Neural cell (in vitro differentiated cells): ENCODE results near the gene ITGA3. TPM values are rescaled to one million over a fixed set of nuclear protein-coding genes. Genes with fewer than 3 reads are reported as not detected.

ENCODE experiments used
- H2AFZ ChIP-seq: fragments of 200-600, 300-800 bp; sonication (generic), shearing (Covaris generic); 2 replicates; pipeline ENCODE4 v1.6.0; 2014; ENCODE audit warnings: low read depth, mild to moderate bottlenecking, antibody characterized with exemption, low read length, moderate library complexity
- H3F3A ChIP-seq: fragments of 200-600 bp; shearing (Covaris generic); 2 replicates; pipeline ENCODE4 v1.6.1; 2016; ENCODE audit warnings: mild to moderate bottlenecking, moderate library complexity, mixed read lengths, antibody characterized with exemption, low read length; ENCODE audit not compliant: insufficient read depth, poor library complexity, severe bottlenecking
- H3K27ac ChIP-seq: fragments of 200-600, 300-800 bp; sonication (generic), shearing (Covaris generic); 2 replicates; pipeline ENCODE4 v1.5.1; 2014; ENCODE audit warnings: mild to moderate bottlenecking, low read length, moderate library complexity
- H3K27me3 ChIP-seq: fragments of 300-800, 200-600 bp; sonication (generic), shearing (Covaris generic); 2 replicates; pipeline ENCODE4 v1.6.0; 2014; ENCODE audit warnings: mild to moderate bottlenecking, low read depth, low read length, moderate library complexity; ENCODE audit not compliant: insufficient read depth
- H3K36me3 ChIP-seq: fragments of 300-800, 200-600 bp; sonication (generic), shearing (Covaris generic); 2 replicates; pipeline ENCODE4 v1.5.1; 2014; ENCODE audit warnings: mild to moderate bottlenecking, antibody characterized with exemption, low read length, moderate library complexity; ENCODE audit not compliant: insufficient read depth
- H3K4me2 ChIP-seq: fragments of 300-800, 200-600 bp; sonication (generic), shearing (Covaris generic); 2 replicates; pipeline ENCODE4 v1.6.0; 2014; ENCODE audit warnings: mild to moderate bottlenecking, low read length
- H3K4me3 ChIP-seq: fragments of 300-800, 200-600 bp; sonication (generic), shearing (Covaris generic); 2 replicates; pipeline ENCODE4 v1.5.1; 2014; ENCODE audit warnings: mild to moderate bottlenecking, low read length, moderate library complexity
- H3K79me2 ChIP-seq: fragments of 200-600 bp; shearing (Covaris generic); replicated peaks from 2 replicates; pipeline ENCODE4 v1.6.0; 2014; ENCODE audit warnings: mild to moderate bottlenecking, low read length, moderate library complexity; ENCODE audit not compliant: insufficient read depth
- H3K9ac ChIP-seq: fragments of 300-800, 200-600 bp; sonication (generic), shearing (Covaris generic); 2 replicates; pipeline ENCODE4 v1.6.1; 2016; ENCODE audit warnings: mild to moderate bottlenecking, low read length, mixed read lengths
- H3K9me2 ChIP-seq: fragments of 200-600 bp; shearing (Covaris generic); 2 replicates; pipeline ENCODE4 v1.6.1; 2016; ENCODE audit warnings: mild to moderate bottlenecking, low read length, mixed read lengths; ENCODE audit not compliant: insufficient read depth
- H3K9me3 ChIP-seq: fragments of 200-600, 300-800 bp; sonication (generic), shearing (Covaris generic); 2 replicates; pipeline ENCODE4 v1.6.1; 2016; ENCODE audit warnings: mild to moderate bottlenecking, mixed run types, low read length, moderate library complexity, mixed read lengths
- H4K20me1 ChIP-seq: fragments of 200-600 bp; shearing (Covaris generic); 2 replicates; pipeline ENCODE4 v1.6.1; 2016; ENCODE audit warnings: mild to moderate bottlenecking, mixed run types; ENCODE audit not compliant: insufficient read depth
- CTCF ChIP-seq: fragments of 450-650 bp; IDR thresholded peaks from 2 replicates; pipeline ENCODE4 v1.5.1; 2014; ENCODE audit warnings: antibody characterized with exemption, mild to moderate bottlenecking, moderate library complexity; ENCODE audit not compliant: poor library complexity, severe bottlenecking
- EP300 ChIP-seq: fragments of 450-650 bp; conservative IDR thresholded peaks from 2 replicates; pipeline ENCODE4 v1.6.1; 2014; ENCODE audit warnings: antibody characterized with exemption, mild to moderate bottlenecking, moderate library complexity; ENCODE audit not compliant: poor library complexity, severe bottlenecking
- EZH2 ChIP-seq: fragments of 200-600, 300-800 bp; shearing (Covaris generic), sonication (generic); IDR thresholded peaks from 2 replicates; pipeline ENCODE4 v1.6.1; 2014; ENCODE audit warnings: antibody characterized with exemption, low read length, borderline replicate concordance, mild to moderate bottlenecking; ENCODE audit not compliant: insufficient read depth, poor library complexity, severe bottlenecking
- MXI1 ChIP-seq: fragments of 450-650 bp; conservative IDR thresholded peaks from 2 replicates; pipeline ENCODE4 v1.6.1; 2014; ENCODE audit warnings: antibody characterized with exemption, mild to moderate bottlenecking; ENCODE audit not compliant: poor library complexity, severe bottlenecking
- POLR2AphosphoS5 ChIP-seq: IDR thresholded peaks from 2 replicates; pipeline ENCODE4 v1.6.1; 2012
- RAD21 ChIP-seq: fragments of 450-650 bp; conservative IDR thresholded peaks from 2 replicates; pipeline ENCODE4 v1.6.1; 2014; ENCODE audit warnings: antibody characterized with exemption, mild to moderate bottlenecking, moderate library complexity
- REST ChIP-seq: IDR thresholded peaks from 2 replicates; pipeline ENCODE4 v1.6.1; 2012; ENCODE audit warnings: borderline replicate concordance
- SMC3 ChIP-seq: fragments of 450-650 bp; conservative IDR thresholded peaks from 2 replicates; pipeline ENCODE4 v1.6.1; 2014; ENCODE audit warnings: antibody characterized with exemption, mild to moderate bottlenecking, moderate library complexity; ENCODE audit not compliant: poor library complexity
- TAF1 ChIP-seq: IDR thresholded peaks from 2 replicates; pipeline ENCODE4 v1.6.1; 2012; ENCODE audit warnings: low read depth
- polyA plus RNA-seq: library from polyadenylated mRNA; depleted of rRNA; stranded (reverse); fragments of >200 nt; gene quantifications from 2 replicates; pipeline ENCODE4 v1.2.3, GENCODE V29; 2014

ITGA3 gene
- polyA plus RNA-seq, 1 donor from 2014 or later = 33.0 TPM

GRCh38 chr17:50037321-50038107 lies 18.4 kb upstream of the ITGA3 start:
- Histone ChIP-seq H2AFZ (no peak overlapping the region), H3K27ac (no peak overlapping the region), H3K79me2 (no peaks in the 10 kb centered on the region), H3F3A (no peaks in the 10 kb centered on the region), H3K9ac (no peak overlapping the region), H4K20me1 (no peaks in the 10 kb centered on the region), H3K27me3 (no peaks in the 10 kb centered on the region), H3K9me3 (no peaks in the 10 kb centered on the region), H3K4me3 (no peak overlapping the region), H3K9me2 (no peaks in the 10 kb centered on the region), H3K4me2 (no peak overlapping the region), H3K36me3 (no peaks in the 10 kb centered on the region)
- TF ChIP-seq REST = no peak
- no peak for TF ChIP-seq POLR2AphosphoS5
- TF ChIP-seq EP300 = no peak
- TF ChIP-seq TAF1 = no peak
- TF ChIP-seq RAD21 = no peak

GRCh38 chr17:50039058-50039457 lies 16.9 kb upstream of the ITGA3 start:
- H3K27me3 ChIP-seq = no peaks in the 10 kb centered on the region

More at GRCh38 chr17:50039058-50039457, 16.9 kb upstream of the ITGA3 start:
- TF ChIP-seq SMC3 (no peak), POLR2AphosphoS5 (no peak), REST (no peak), EZH2 (no peak), TAF1 (no peak), CTCF (no peak), RAD21 (no peak), MXI1 (no peak), EP300 (no peak)
- no peak overlapping the region for H3K4me3 ChIP-seq
- no peaks in the 10 kb centered on the region for H4K20me1 ChIP-seq
- H3K9ac ChIP-seq = no peak overlapping the region
- no peaks in the 10 kb centered on the region for H3F3A ChIP-seq
- H3K9me2 ChIP-seq = no peaks in the 10 kb centered on the region
- H3K36me3 ChIP-seq = no peaks in the 10 kb centered on the region
- no peak overlapping the region for H3K27ac ChIP-seq
- H3K79me2 ChIP-seq = no peaks in the 10 kb centered on the region
- no peak overlapping the region for H2AFZ ChIP-seq
- no peak overlapping the region for H3K4me2 ChIP-seq
- H3K9me3 ChIP-seq = no peaks in the 10 kb centered on the region
